Gastrocnemius medialis (tissue), 4 donors: ENCODE measurements around the gene NR0B1. TPM values are rescaled to one million over a fixed set of nuclear protein-coding genes. Genes with fewer than 3 reads are reported as not detected.

Experiments used
- ATAC-seq, 2 donors: fragments of 150-250 bp; one replicate each; pipeline ENCODE4 v1.9.1; 2016
- DNase-seq, 2 donors: peaks; one replicate each; pipeline ENCODE4 v3.0.0-alpha.2; 2019
- H3K27ac ChIP-seq, 4 donors: fragments of 200-600 bp; sonication (generic); 1 replicate in 1 of 4; 2 replicates in 3 of 4; pipeline ENCODE4 v1.5.1; 2016 to 2018; ENCODE audit warnings: mild to moderate bottlenecking in 2 of 4, moderate library complexity in 1 of 4
- H3K27me3 ChIP-seq, 3 donors: fragments of 200-600 bp; sonication (generic) in 2 of 3; 1 replicate in 1 of 3; 2 replicates in 2 of 3; pipeline versions ENCODE4 v1.5.1 to v1.6.0; 2016 to 2019; ENCODE audit warnings: mild to moderate bottlenecking in 1 of 3, moderate library complexity in 1 of 3
- H3K36me3 ChIP-seq, 2 donors: fragments of 200-600 bp; sonication (generic) in 1 of 2; one replicate each; pipeline ENCODE4 v1.5.1; 2017 to 2018
- H3K4me1 ChIP-seq, 2 donors: fragments of 200-600 bp; sonication (generic) in 1 of 2; one replicate each; pipeline ENCODE4 v1.5.1; 2016 to 2017; ENCODE audit warnings: mild to moderate bottlenecking in 2 of 2
- H3K4me3 ChIP-seq, 4 donors: fragments of 200-600 bp; sonication (generic) in 3 of 4; 1 replicate in 1 of 4; 2 replicates in 3 of 4; pipeline ENCODE4 v1.5.1; 2016 to 2019; ENCODE audit warnings: mild to moderate bottlenecking in 2 of 4
- H3K9me3 ChIP-seq, 3 donors: fragments of 200-600 bp; sonication (generic) in 2 of 3; 1 replicate in 1 of 3; 2 replicates in 2 of 3; pipeline ENCODE4 v1.5.1; 2016 to 2019
- CTCF ChIP-seq, 5 experiments: fragments of 450-650 bp in 3 of 5; fragments of 200-600 bp in 2 of 5; sonication (generic) in 2 of 5; IDR thresholded peaks in 4 of 5; conservative IDR thresholded peaks in 1 of 5; 1 replicate in 4 of 5; 2 replicates in 1 of 5; pipeline ENCODE4 v1.5.1; 2016 to 2019; ENCODE audit warnings: antibody characterized with exemption in 5 of 5, mild to moderate bottlenecking in 3 of 5, moderate library complexity in 3 of 5
- POLR2A ChIP-seq, 2 donors: fragments of 450-650 bp; IDR thresholded peaks; one replicate each; pipeline ENCODE4 v1.6.1; 2017; ENCODE audit warnings: antibody characterized with exemption in 2 of 2, mild to moderate bottlenecking in 2 of 2, moderate library complexity in 2 of 2
- in situ Hi-C, 4 donors: fragments of 200-750 bp; cut with MboI; loops; one replicate each; pipeline versions ENCODE4 v1.15.0 to v1.8.0; 2017; ENCODE audit warnings: low sequenced_read_pairs in 4 of 4
- intact Hi-C: fragments of 100-400 bp; cut with DNase I; formaldehyde crosslinking; loops from one replicate; pipeline ENCODE4 v1.15.1; 2023; ENCODE audit warnings: low total_unique reads
- total RNA-seq, 4 donors: library from RNA; depleted of rRNA; stranded (reverse); fragments of >200 nt; gene quantifications; one replicate each; pipeline versions ENCODE4 v1.1.0 to v1.2.3, GENCODE V29; 2016

Gene NR0B1
- total RNA-seq, 4 donors from 2014 or later = not detected

GRCh38 chrX:30259927-30260326 lies 49.3 kb downstream of the NR0B1 start:
- no peak for ATAC-seq
- intact Hi-C loops = no loop called here

More at GRCh38 chrX:30259927-30260326, 49.3 kb downstream of the NR0B1 start:
- H3K27ac ChIP-seq = no peak overlapping the region
- no peaks in the 10 kb centered on the region for H3K4me1 ChIP-seq
- in situ Hi-C loops = no loop called here
- no peak for DNase-seq
- H3K4me3 ChIP-seq = no peak overlapping the region
- TF ChIP-seq POLR2A (IDR thresholded peaks at IDR 0.05) = no peak
- no peak for TF ChIP-seq CTCF (IDR thresholded peaks at IDR 0.05 in 4 of 5, conservative IDR thresholded peaks at IDR 0.05 in 1 of 5)
- H3K9me3 ChIP-seq = no peaks in the 10 kb centered on the region
- H3K36me3 ChIP-seq = no peaks in the 10 kb centered on the region
- no peaks in the 10 kb centered on the region for H3K27me3 ChIP-seq

Other genes starting within 250 kb of the NR0B1 start
- gene MAGEB2, start 93.8 kb downstream of the NR0B1 start, total RNA-seq = not detected
- gene MAGEB3, start 78.7 kb downstream of the NR0B1 start, total RNA-seq = not detected
- gene MAGEB4, start 67.4 kb downstream of the NR0B1 start, total RNA-seq = not detected
- gene MAGEB1, start 62.2 kb downstream of the NR0B1 start, total RNA-seq = not detected